ENCODE data around the gene C22orf15.

GRCh38 chr22:23812378-23812777, 49.6 kb downstream of the C22orf15 start:
- TF ChIP-seq CTCF (IDR thresholded peaks at IDR 0.05) (no peak), POLR2A (IDR thresholded peaks at IDR 0.05) (no peak)
